Astrocyte (in vitro differentiated cells and primary cell): ENCODE measurements around the gene LSP1.

Source experiments
- CTCF ChIP-seq: IDR thresholded peaks from 2 replicates; pipeline ENCODE4 v1.5.1; 2011; ENCODE audit warnings: low read depth, mild to moderate bottlenecking, inconsistent platforms, low read length, moderate library complexity; ENCODE audit not compliant: insufficient read depth
- EZH2 ChIP-seq: IDR thresholded peaks from 2 replicates; pipeline ENCODE4 v1.6.1; 2012; ENCODE audit warnings: mild to moderate bottlenecking, low read length, inconsistent platforms; ENCODE audit not compliant: insufficient read depth

DNA sequence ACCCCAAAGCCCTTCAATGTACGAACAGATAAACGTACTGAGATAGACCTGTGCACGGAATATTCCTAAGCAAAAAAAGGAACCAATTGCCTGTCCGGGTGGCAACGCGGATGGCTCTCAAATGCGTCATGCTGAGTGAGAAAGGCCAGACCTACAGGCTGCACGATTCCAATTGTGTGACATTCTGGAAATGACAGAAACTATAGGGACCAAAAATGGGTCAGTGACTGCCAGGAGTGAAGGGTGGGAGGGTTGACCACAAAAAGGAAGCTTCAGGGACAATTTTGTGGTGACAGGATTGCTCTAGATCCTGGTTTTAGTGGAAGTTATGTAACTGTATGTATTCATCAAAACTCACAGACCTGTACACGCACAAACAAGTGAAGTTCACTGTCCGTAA, 42.1 kb upstream of the LSP1 start:
- TF ChIP-seq EZH2 (no peak), CTCF (no peak)
